ENCODE data around the gene MTCL3.

The MTCL3 gene

DNA sequence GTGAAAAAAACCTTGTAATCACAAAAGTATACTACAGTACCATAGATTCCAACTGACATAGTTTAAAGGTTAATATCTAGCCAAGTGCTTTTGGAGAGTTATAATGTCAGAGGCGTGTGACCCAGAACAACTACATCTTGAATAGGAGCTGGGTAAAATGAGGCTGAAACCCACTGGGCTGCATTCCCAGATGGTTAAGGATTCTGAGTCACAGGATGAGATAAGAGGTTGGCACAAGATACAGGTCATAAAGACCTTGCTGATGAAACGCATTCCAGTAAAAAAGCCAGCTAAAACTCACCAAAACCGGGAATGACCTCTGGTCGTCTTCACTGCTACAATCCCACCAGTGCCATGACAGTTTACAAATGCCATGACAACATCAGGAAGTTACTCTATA lies 37.5 kb downstream of the MTCL3 start:
- Histone ChIP-seq H4K20me1 (ENCODE audit: insufficient read depth, low read length) (no peaks in the 10 kb centered on the region), H2AFZ (ENCODE audit: low read length) (no peak overlapping the region), H3K9me2 (replicated peaks; ENCODE audit: insufficient read depth, low read length) (no peaks in the 10 kb centered on the region), H3K27me3 (replicated peaks; ENCODE audit: insufficient read depth, low read length) (no peaks in the 10 kb centered on the region), H3K4me2 (ENCODE audit: low read depth, low read length) (no peak overlapping the region), H3K36me3 (replicated peaks; ENCODE audit: insufficient read depth, low read length) (no peaks in the 10 kb centered on the region), H3K27ac (ENCODE audit: low read length) (no peak overlapping the region), H3K9me3 (replicated peaks; ENCODE audit: insufficient read depth, low read length) (no peaks in the 10 kb centered on the region), H3K4me1 (ENCODE audit: low read length) (peaks cover 24% of the 10 kb centered on the region), H3K4me3 (ENCODE audit: low read length) (no peak overlapping the region), H3K9ac (ENCODE audit: low read length) (no peak overlapping the region), H3K79me2 (ENCODE audit: low read length) (no peaks in the 10 kb centered on the region), H3F3A (ENCODE audit: insufficient read depth, low read length) (peaks cover 20% of the 10 kb centered on the region)
- DNase-seq: no peak
- no peak for TF ChIP-seq EZH2phosphoT487 (IDR thresholded peaks at IDR 0.05; ENCODE audit: low read length)

DNA sequence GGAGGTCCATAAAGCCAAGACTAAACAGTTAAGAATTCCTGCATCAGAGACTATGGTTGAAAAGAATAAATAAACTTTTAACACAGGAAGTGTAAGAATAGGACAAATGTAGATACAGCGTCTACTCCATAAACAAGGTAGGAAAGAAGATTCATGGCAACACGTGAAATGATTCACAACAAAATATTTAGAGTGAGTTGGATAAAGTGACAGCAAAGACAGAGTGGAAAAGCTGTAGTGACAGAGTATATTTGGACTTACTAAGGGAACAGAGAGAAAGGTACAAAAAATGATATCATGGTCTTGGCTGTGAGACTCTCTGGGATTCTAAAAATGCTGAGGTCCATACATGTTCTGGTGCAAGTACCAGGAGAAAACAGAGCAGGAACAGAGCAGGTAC lies 38.0 kb downstream of the MTCL3 start:
- Histone ChIP-seq H3K79me2 (ENCODE audit: low read length) (no peaks in the 10 kb centered on the region), H3K9ac (ENCODE audit: low read length) (no peak overlapping the region), H3K9me2 (replicated peaks; ENCODE audit: insufficient read depth, low read length) (no peaks in the 10 kb centered on the region), H3K4me1 (ENCODE audit: low read length) (peaks cover 24% of the 10 kb centered on the region), H3K36me3 (replicated peaks; ENCODE audit: insufficient read depth, low read length) (no peaks in the 10 kb centered on the region), H3K27ac (ENCODE audit: low read length) (no peak overlapping the region), H2AFZ (ENCODE audit: low read length) (no peak overlapping the region), H3F3A (ENCODE audit: insufficient read depth, low read length) (peaks cover 20% of the 10 kb centered on the region), H4K20me1 (ENCODE audit: insufficient read depth, low read length) (no peaks in the 10 kb centered on the region), H3K4me2 (ENCODE audit: low read depth, low read length) (no peak overlapping the region), H3K9me3 (replicated peaks; ENCODE audit: insufficient read depth, low read length) (no peaks in the 10 kb centered on the region), H3K4me3 (ENCODE audit: low read length) (no peak overlapping the region), H3K27me3 (replicated peaks; ENCODE audit: insufficient read depth, low read length) (no peaks in the 10 kb centered on the region)
- TF ChIP-seq, protein P1, sequence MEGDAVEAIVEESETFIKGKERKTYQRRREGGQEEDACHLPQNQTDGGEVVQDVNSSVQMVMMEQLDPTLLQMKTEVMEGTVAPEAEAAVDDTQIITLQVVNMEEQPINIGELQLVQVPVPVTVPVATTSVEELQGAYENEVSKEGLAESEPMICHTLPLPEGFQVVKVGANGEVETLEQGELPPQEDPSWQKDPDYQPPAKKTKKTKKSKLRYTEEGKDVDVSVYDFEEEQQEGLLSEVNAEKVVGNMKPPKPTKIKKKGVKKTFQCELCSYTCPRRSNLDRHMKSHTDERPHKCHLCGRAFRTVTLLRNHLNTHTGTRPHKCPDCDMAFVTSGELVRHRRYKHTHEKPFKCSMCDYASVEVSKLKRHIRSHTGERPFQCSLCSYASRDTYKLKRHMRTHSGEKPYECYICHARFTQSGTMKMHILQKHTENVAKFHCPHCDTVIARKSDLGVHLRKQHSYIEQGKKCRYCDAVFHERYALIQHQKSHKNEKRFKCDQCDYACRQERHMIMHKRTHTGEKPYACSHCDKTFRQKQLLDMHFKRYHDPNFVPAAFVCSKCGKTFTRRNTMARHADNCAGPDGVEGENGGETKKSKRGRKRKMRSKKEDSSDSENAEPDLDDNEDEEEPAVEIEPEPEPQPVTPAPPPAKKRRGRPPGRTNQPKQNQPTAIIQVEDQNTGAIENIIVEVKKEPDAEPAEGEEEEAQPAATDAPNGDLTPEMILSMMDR (IDR thresholded peaks at IDR 0.05; ENCODE audit: low read length): no peak
- no peak for TF ChIP-seq EZH2 (optimal IDR thresholded peaks at IDR 0.05; ENCODE audit: low read depth, low read length)
- no peak for TF ChIP-seq EZH2phosphoT487 (IDR thresholded peaks at IDR 0.05; ENCODE audit: low read length)
- DNase-seq: no peak

DNA sequence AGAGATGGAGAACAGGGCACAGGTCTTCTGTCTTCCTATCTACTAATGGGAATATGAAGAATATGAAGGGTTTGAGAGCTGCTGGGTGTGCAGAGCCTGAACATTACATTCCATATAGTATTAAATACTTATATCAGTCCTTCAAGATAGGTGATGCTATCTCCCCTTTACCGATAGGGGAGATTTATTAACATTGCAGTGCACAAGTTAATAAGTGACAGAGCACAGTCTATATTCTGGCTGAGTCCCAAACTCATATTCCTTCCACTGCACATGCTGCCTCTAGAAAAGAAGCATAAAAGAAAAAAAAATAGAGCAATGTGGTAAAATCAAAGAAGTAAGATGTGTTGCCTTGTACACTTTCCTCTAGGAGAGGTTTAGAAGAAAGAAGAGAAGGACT lies 41.5 kb downstream of the MTCL3 start:
- DNase-seq: no peak
- H2AFZ ChIP-seq (ENCODE audit: low read length): no peak overlapping the region
- H3K4me3 ChIP-seq (ENCODE audit: low read length): no peak overlapping the region
- no peaks in the 10 kb centered on the region for H3F3A ChIP-seq (ENCODE audit: insufficient read depth, low read length)
- H4K20me1 ChIP-seq (ENCODE audit: insufficient read depth, low read length): no peaks in the 10 kb centered on the region
- TF ChIP-seq EZH2phosphoT487 (IDR thresholded peaks at IDR 0.05; ENCODE audit: low read length) (no peak), EZH2 (optimal IDR thresholded peaks at IDR 0.05; ENCODE audit: low read depth, low read length) (no peak)
- TF ChIP-seq, protein P1 (IDR thresholded peaks at IDR 0.05; ENCODE audit: low read length): no peak
- no peak overlapping the region for H3K27ac ChIP-seq (ENCODE audit: low read length)
- no peaks in the 10 kb centered on the region for H3K79me2 ChIP-seq (ENCODE audit: low read length)
- no peaks in the 10 kb centered on the region for H3K4me1 ChIP-seq (ENCODE audit: low read length)
- no peak overlapping the region for H3K9ac ChIP-seq (ENCODE audit: low read length)
- no peaks in the 10 kb centered on the region for H3K9me2 ChIP-seq (replicated peaks; ENCODE audit: insufficient read depth, low read length)
- H3K27me3 ChIP-seq (replicated peaks; ENCODE audit: insufficient read depth, low read length): no peaks in the 10 kb centered on the region
- H3K36me3 ChIP-seq (replicated peaks; ENCODE audit: insufficient read depth, low read length): no peaks in the 10 kb centered on the region
- H3K9me3 ChIP-seq (replicated peaks; ENCODE audit: insufficient read depth, low read length): no peaks in the 10 kb centered on the region
- no peak overlapping the region for H3K4me2 ChIP-seq (ENCODE audit: low read depth, low read length)

DNA sequence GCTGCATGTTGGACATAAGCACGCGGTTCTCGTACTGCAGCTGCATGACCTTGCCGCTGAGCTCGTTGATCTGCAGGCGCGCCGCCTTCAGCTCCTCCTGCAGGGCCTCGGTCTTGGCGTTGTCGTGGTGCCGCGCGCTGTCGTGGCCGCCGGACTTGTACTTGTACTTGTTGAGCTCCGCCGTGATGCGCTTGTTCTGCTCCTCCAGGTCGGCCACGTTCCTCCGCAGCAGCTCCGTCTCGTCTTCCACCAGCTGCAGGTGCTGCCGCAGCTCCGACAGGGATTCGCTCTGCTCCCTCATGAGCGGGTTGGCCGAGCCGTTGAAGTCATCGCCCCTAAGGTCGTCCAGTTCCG lies 43.3 kb downstream of the MTCL3 start:
- H3K4me3 ChIP-seq (ENCODE audit: low read length): no peak overlapping the region
- DNase-seq: no peak
- H2AFZ ChIP-seq (ENCODE audit: low read length): no peak overlapping the region
- H3K9me2 ChIP-seq (replicated peaks; ENCODE audit: insufficient read depth, low read length): no peaks in the 10 kb centered on the region
- no peak overlapping the region for H3K27ac ChIP-seq (ENCODE audit: low read length)
- H3K9ac ChIP-seq (ENCODE audit: low read length): no peak overlapping the region
- no peaks in the 10 kb centered on the region for H4K20me1 ChIP-seq (ENCODE audit: insufficient read depth, low read length)
- no peaks in the 10 kb centered on the region for H3K9me3 ChIP-seq (replicated peaks; ENCODE audit: insufficient read depth, low read length)
- H3K36me3 ChIP-seq (replicated peaks; ENCODE audit: insufficient read depth, low read length): no peaks in the 10 kb centered on the region
- no peaks in the 10 kb centered on the region for H3K4me1 ChIP-seq (ENCODE audit: low read length)
- TF ChIP-seq EZH2 (optimal IDR thresholded peaks at IDR 0.05; ENCODE audit: low read depth, low read length) (no peak), EZH2phosphoT487 (IDR thresholded peaks at IDR 0.05; ENCODE audit: low read length) (no peak)
- TF ChIP-seq, protein P1 (IDR thresholded peaks at IDR 0.05; ENCODE audit: low read length): no peak
- H3F3A ChIP-seq (ENCODE audit: insufficient read depth, low read length): no peaks in the 10 kb centered on the region
- no peaks in the 10 kb centered on the region for H3K79me2 ChIP-seq (ENCODE audit: low read length)
- no peaks in the 10 kb centered on the region for H3K27me3 ChIP-seq (replicated peaks; ENCODE audit: insufficient read depth, low read length)
- H3K4me2 ChIP-seq (ENCODE audit: low read depth, low read length): no peak overlapping the region
